Mucosa of descending colon (tissue), 3 donors: ENCODE measurements around the gene DUSP6. TPM values are rescaled to one million over a fixed set of nuclear protein-coding genes. Genes with fewer than 3 reads are reported as not detected.

ENCODE experiments used
- ATAC-seq: fragments of 200-7000 bp; cut with Tn5 transposase; one replicate; pipeline ENCODE4 v1.9.1; 2020; ENCODE audit warnings: mild to moderate bottlenecking, moderate library complexity
- DNase-seq, 3 donors: peaks; one replicate each; pipeline ENCODE4 v3.0.0-alpha.2; 2020
- H3K36me3 ChIP-seq: fragments of 200-600 bp; one replicate; pipeline ENCODE4 v1.8.0; 2021; ENCODE audit warnings: low read depth, mild to moderate bottlenecking
- H3K4me1 ChIP-seq: fragments of 200-600 bp; one replicate; pipeline ENCODE4 v1.8.0; 2021; ENCODE audit warnings: low read depth, mild to moderate bottlenecking
- H3K4me3 ChIP-seq: fragments of 200-600 bp; one replicate; pipeline ENCODE4 v1.8.0; 2021; ENCODE audit warnings: mild to moderate bottlenecking
- H3K9me3 ChIP-seq: fragments of 200-600 bp; one replicate; pipeline ENCODE4 v1.8.0; 2021; ENCODE audit warnings: mild to moderate bottlenecking
- CTCF ChIP-seq: fragments of 200-600 bp; IDR thresholded peaks from one replicate; pipeline ENCODE4 v1.8.0; 2022; ENCODE audit warnings: antibody characterized with exemption, mild to moderate bottlenecking
- intact Hi-C, 2 donors: fragments of 100-400 bp; cut with DNase I in 1 of 2; cut with micrococcal nuclease in 1 of 2; formaldehyde crosslinking; loops; one replicate each; pipeline versions ENCODE4 v1.11.0 to v1.11.1; 2022; cut with DNase I, micrococcal nuclease
- total RNA-seq, 3 donors: library from RNA; stranded (reverse); fragmentation: NEBNext Ultra II Directional in 2 of 3; extraction: Animal tissue kit (Norgen Biotek cat#: 25700) in 2 of 3; gene quantifications; one replicate each; pipeline versions ENCODE4 v1.2.1 to v1.2.4, GENCODE V29; 2021 to 2023
- donor health status: DM: no; HTN: no; CAD: no; lungs with moderate emphysema.
- donor health status: DM: no; HTN: no; CAD: no.
- donor health status: DM: no; HTN: yes; CAD: no.

Gene DUSP6
- total RNA-seq, 3 donors from 2014 or later: 56.6 to 82.1 (median 65.0) TPM

GRCh38 chr12:89314060-89314761, 38.1 kb downstream of the DUSP6 start:
- Histone ChIP-seq H3K4me1 (no peaks in the 10 kb centered on the region), H3K36me3 (no peaks in the 10 kb centered on the region), H3K4me3 (no peak overlapping the region), H3K9me3 (no peaks in the 10 kb centered on the region)
- DNase-seq (no peak), ATAC-seq (no peak)
- intact Hi-C loops: no loop called here
- TF ChIP-seq CTCF: no peak

- ATAC-seq: no peak
- intact Hi-C loops: no loop called here
- Histone ChIP-seq H3K4me3 (no peak overlapping the region), H3K36me3 (no peaks in the 10 kb centered on the region), H3K4me1 (no peaks in the 10 kb centered on the region), H3K9me3 (no peaks in the 10 kb centered on the region)
- no peak for DNase-seq
- no peak for TF ChIP-seq CTCF
These were observed 40.5 kb downstream of the DUSP6 start for GRCh38 chr12:89311703-89312293.

GRCh38 chr12:89309815-89310214, 42.5 kb downstream of the DUSP6 start:
- ATAC-seq (no peak), DNase-seq (no peak)
- intact Hi-C loops: no loop called here
- Histone ChIP-seq H3K36me3 (no peaks in the 10 kb centered on the region), H3K4me1 (no peaks in the 10 kb centered on the region), H3K4me3 (no peak overlapping the region), H3K9me3 (no peaks in the 10 kb centered on the region)
- no peak for TF ChIP-seq CTCF

- Histone ChIP-seq H3K36me3 (no peaks in the 10 kb centered on the region), H3K4me1 (no peaks in the 10 kb centered on the region), H3K4me3 (no peak overlapping the region), H3K9me3 (no peaks in the 10 kb centered on the region)
- TF ChIP-seq CTCF: no peak
- ATAC-seq (no peak), DNase-seq (no peak)
- intact Hi-C loops: no loop called here
These were observed 42.9 kb downstream of the DUSP6 start for GRCh38 chr12:89309440-89309802.

- ATAC-seq: no peak
- TF ChIP-seq CTCF: no peak
- H3K4me3 ChIP-seq: no peak overlapping the region
These were observed 44.6 kb downstream of the DUSP6 start for GRCh38 chr12:89307474-89308253.

More at GRCh38 chr12:89307474-89308253, 44.6 kb downstream of the DUSP6 start:
- no peak for DNase-seq
- intact Hi-C loops: no loop called here
- Histone ChIP-seq H3K4me1 (no peaks in the 10 kb centered on the region), H3K9me3 (no peaks in the 10 kb centered on the region), H3K36me3 (no peaks in the 10 kb centered on the region)
